ENCODE data around the gene GAL.

- TF ChIP-seq, protein P1, sequence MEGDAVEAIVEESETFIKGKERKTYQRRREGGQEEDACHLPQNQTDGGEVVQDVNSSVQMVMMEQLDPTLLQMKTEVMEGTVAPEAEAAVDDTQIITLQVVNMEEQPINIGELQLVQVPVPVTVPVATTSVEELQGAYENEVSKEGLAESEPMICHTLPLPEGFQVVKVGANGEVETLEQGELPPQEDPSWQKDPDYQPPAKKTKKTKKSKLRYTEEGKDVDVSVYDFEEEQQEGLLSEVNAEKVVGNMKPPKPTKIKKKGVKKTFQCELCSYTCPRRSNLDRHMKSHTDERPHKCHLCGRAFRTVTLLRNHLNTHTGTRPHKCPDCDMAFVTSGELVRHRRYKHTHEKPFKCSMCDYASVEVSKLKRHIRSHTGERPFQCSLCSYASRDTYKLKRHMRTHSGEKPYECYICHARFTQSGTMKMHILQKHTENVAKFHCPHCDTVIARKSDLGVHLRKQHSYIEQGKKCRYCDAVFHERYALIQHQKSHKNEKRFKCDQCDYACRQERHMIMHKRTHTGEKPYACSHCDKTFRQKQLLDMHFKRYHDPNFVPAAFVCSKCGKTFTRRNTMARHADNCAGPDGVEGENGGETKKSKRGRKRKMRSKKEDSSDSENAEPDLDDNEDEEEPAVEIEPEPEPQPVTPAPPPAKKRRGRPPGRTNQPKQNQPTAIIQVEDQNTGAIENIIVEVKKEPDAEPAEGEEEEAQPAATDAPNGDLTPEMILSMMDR (conservative IDR thresholded peaks at IDR 0.05; ENCODE audit: low read depth, low read length), result no peak
- TF ChIP-seq EZH2 (IDR thresholded peaks at IDR 0.05; ENCODE audit: borderline replicate concordance, low read depth, low read length, poor library complexity, severe bottlenecking), result no peak
Measured at GRCh38 chr11:68734111-68734510, 49.8 kb downstream of the GAL start.

All from A673 (cell line).